Ascending aorta (tissue), 2 donors: ENCODE results near the gene TADA1. TPM values are rescaled to one million over a fixed set of nuclear protein-coding genes. Genes with fewer than 3 reads are reported as not detected.

Experiments used
- DNase-seq, 2 donors: peaks; one replicate each; pipeline ENCODE4 v3.0.0-alpha.2; 2019; ENCODE audit warnings: low spot score in 2 of 2
- H3K27ac ChIP-seq, 2 donors: fragments of 200-600 bp; sonication (generic); one replicate each; pipeline ENCODE4 v1.5.1; 2016 to 2017; ENCODE audit warnings: mild to moderate bottlenecking in 1 of 2
- H3K27me3 ChIP-seq: fragments of 200-600 bp; sonication (generic); one replicate; pipeline ENCODE4 v1.5.1; 2017
- H3K36me3 ChIP-seq, 2 donors: fragments of 200-600 bp; sonication (generic); one replicate each; pipeline ENCODE4 v1.5.1; 2016
- H3K4me1 ChIP-seq, 2 donors: fragments of 200-600 bp; sonication (generic); one replicate each; pipeline ENCODE4 v1.5.1; 2016 to 2017; ENCODE audit warnings: mild to moderate bottlenecking in 1 of 2
- H3K4me3 ChIP-seq, 2 donors: fragments of 200-600 bp; sonication (generic); one replicate each; pipeline ENCODE4 v1.5.1; 2016 to 2017; ENCODE audit warnings: mild to moderate bottlenecking in 1 of 2
- H3K9me3 ChIP-seq, 2 donors: fragments of 200-600 bp; sonication (generic); one replicate each; pipeline ENCODE4 v1.5.1; 2016
- intact Hi-C: fragments of 100-400 bp; cut with DNase I; formaldehyde crosslinking; loops from one replicate; pipeline ENCODE4 v1.15.1; 2023
- total RNA-seq: library from RNA; depleted of rRNA; stranded (reverse); fragments of >200 nt; gene quantifications from one replicate; pipeline ENCODE4 v1.1.0, GENCODE V29; 2016
- TF ChIP-seq, protein P1 (sequence below), 3 experiments: fragments of 200-600 bp in 2 of 3; fragments of 450-650 bp in 1 of 3; sonication (generic) in 2 of 3; IDR thresholded peaks; one replicate each; pipeline ENCODE4 v1.5.1; 2016 to 2019; ENCODE audit warnings: antibody characterized with exemption in 3 of 3, mild to moderate bottlenecking in 1 of 3, moderate library complexity in 1 of 3

The TADA1 gene
- total RNA-seq, 1 donor from 2014 or later, result 12.8 TPM

DNA sequence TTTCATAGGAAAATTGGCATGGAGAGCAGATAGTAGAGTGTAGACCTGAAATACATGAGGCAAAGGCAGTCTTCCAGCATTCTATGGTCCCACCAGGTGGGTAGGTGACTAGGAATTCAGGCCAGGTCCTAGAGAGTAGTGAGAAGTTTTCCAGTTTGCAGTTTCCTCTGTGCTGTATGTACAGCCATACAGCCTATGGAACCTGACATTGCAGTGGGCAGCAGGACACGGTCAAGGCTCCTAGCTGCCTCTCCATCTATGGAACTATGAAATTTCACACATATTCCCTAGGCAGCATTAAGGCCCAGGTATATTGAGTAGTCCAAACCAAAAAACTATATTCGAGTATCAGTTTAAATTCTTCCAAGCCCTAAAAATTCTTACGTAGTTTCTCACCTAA lies 20.5 kb downstream of the TADA1 start:
- DNase-seq, result no peak
- intact Hi-C loops, result no loop called here
- Histone ChIP-seq H3K4me1 (no peaks in the 10 kb centered on the region), H3K9me3 (no peaks in the 10 kb centered on the region), H3K4me3 (no peak overlapping the region), H3K27ac (no peak overlapping the region), H3K36me3 (peaks cover 18 to 79% of the 10 kb centered on the region in 2 donors), H3K27me3 (no peaks in the 10 kb centered on the region)
- TF ChIP-seq, protein P1, sequence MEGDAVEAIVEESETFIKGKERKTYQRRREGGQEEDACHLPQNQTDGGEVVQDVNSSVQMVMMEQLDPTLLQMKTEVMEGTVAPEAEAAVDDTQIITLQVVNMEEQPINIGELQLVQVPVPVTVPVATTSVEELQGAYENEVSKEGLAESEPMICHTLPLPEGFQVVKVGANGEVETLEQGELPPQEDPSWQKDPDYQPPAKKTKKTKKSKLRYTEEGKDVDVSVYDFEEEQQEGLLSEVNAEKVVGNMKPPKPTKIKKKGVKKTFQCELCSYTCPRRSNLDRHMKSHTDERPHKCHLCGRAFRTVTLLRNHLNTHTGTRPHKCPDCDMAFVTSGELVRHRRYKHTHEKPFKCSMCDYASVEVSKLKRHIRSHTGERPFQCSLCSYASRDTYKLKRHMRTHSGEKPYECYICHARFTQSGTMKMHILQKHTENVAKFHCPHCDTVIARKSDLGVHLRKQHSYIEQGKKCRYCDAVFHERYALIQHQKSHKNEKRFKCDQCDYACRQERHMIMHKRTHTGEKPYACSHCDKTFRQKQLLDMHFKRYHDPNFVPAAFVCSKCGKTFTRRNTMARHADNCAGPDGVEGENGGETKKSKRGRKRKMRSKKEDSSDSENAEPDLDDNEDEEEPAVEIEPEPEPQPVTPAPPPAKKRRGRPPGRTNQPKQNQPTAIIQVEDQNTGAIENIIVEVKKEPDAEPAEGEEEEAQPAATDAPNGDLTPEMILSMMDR (IDR thresholded peaks at IDR 0.05), result no peak

DNA sequence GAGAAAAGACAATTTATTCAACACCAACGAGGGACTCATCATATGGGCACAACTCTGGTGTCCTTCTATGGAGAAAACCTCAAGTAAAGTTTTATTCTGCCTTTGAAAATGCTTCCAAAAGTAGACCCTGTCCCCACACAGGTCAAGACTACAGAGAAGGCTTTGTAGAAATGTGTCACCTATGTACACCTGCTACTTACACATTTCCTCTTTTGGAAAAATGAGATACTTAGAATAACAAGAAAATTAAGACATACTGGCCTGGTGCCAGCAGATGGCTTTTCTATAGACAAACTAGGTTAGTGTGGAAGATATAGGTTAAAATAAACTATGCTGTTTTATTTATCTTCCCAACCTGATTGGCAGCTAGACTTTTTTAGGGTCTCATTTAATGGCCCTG lies 23.1 kb downstream of the TADA1 start:
- Histone ChIP-seq H3K27me3 (no peaks in the 10 kb centered on the region), H3K36me3 (peaks cover 39 to 82% of the 10 kb centered on the region in 2 donors), H3K4me1 (no peaks in the 10 kb centered on the region), H3K9me3 (no peaks in the 10 kb centered on the region), H3K27ac (no peak overlapping the region), H3K4me3 (no peak overlapping the region)
- TF ChIP-seq, protein P1 (IDR thresholded peaks at IDR 0.05), result no peak
- DNase-seq, result no peak
- intact Hi-C loops, result no loop called here

DNA sequence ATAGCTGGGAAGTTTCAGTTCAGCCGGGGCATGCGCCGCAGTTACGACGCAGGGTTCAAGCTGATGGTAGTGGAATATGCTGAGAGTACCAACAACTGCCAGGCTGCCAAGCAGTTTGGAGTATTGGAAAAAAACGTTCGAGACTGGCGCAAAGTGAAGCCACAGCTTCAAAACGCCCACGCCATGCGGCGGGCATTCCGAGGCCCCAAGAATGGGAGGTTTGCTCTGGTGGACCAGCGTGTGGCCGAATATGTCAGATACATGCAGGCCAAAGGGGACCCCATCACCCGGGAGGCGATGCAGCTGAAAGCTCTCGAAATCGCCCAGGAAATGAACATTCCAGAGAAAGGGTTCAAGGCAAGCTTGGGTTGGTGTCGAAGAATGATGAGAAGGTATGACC lies 26.9 kb downstream of the TADA1 start:
- Histone ChIP-seq H3K4me3 (no peak overlapping the region), H3K9me3 (no peaks in the 10 kb centered on the region), H3K27ac (no peak overlapping the region), H3K4me1 (peaks cover 0 to 2% of the 10 kb centered on the region in 2 donors), H3K27me3 (no peaks in the 10 kb centered on the region), H3K36me3 (peaks cover 61 to 81% of the 10 kb centered on the region in 2 donors)
- TF ChIP-seq, protein P1 (IDR thresholded peaks at IDR 0.05), result no peak
- no peak for DNase-seq
- intact Hi-C loops, result loop anchor here (10.0 kb wide), 1 partner anchor 606 kb away; no protein-coding TSS in a partner anchor

DNA sequence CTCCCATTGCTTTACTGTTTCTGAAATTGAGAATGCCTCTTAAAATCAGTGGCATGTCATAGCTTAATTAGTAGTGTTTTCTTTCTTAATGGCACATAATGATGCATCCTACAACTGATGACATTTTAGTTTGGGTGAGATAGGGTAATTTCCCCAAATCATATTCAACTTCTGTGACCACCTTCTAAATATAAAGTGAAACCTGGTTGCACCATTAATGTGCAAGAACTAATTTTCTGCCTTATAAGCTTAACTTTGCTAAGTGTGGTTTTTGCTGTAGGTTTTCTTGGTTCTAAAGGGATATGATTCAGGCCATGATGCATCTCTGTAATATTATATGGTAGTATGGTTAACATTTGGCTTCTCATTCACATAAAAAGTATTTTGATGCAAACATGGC lies 27.9 kb downstream of the TADA1 start:
- peaks cover 62 to 81% of the 10 kb centered on the region in 2 donors for H3K36me3 ChIP-seq
- no peaks in the 10 kb centered on the region for H3K9me3 ChIP-seq
- H3K4me1 ChIP-seq, result peaks cover 7 to 9% of the 10 kb centered on the region in 2 donors
- no peak overlapping the region for H3K4me3 ChIP-seq
- no peak overlapping the region for H3K27ac ChIP-seq
- H3K27me3 ChIP-seq, result no peaks in the 10 kb centered on the region
- TF ChIP-seq, protein P1 (IDR thresholded peaks at IDR 0.05), result no peak
- no peak for DNase-seq
- intact Hi-C loops, result loop anchor here (10.0 kb wide), 1 partner anchor 607 kb away; no protein-coding TSS in a partner anchor

DNA sequence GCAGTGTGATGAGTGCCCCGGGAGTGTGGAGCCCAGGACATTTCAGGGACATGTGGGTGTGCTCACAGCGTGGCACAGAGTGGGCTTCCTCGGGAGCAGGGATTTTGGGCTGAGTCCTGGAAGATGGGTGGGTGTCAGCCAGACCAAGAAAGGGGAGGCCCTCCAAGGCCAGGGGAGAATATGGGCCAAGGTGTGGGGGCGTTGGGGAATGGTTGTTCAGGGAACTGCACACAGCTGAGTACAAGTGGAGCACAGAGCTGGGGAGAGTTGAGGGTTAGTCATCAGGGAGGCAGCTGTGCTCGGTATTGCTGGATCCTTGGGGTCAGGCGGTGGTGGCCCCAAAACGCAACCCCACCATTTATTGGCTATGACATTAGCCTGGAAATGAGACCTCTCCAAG lies 31.3 kb downstream of the TADA1 start:
- Histone ChIP-seq H3K4me3 (peak overlapping the region in 1 of 2 donors; percentile 3), H3K36me3 (peaks cover 63 to 73% of the 10 kb centered on the region in 2 donors), H3K27me3 (no peaks in the 10 kb centered on the region), H3K4me1 (peaks cover 18 to 38% of the 10 kb centered on the region in 2 donors), H3K27ac (peak overlapping the region; percentile 13 to 75), H3K9me3 (no peaks in the 10 kb centered on the region)
- no peak for DNase-seq
- TF ChIP-seq, protein P1 (IDR thresholded peaks at IDR 0.05), result no peak
- intact Hi-C loops, result loop anchor here (10.0 kb wide), 1 partner anchor 610 kb away; no protein-coding TSS in a partner anchor
